ENCODE data around the gene AQP6.

Gene AQP6

GRCh38 chr12:49957570-49957967 lies 15.2 kb upstream of the AQP6 start:
- DNase-seq = no peak

GRCh38 chr12:49959685-49960473 lies 12.9 kb upstream of the AQP6 start:
- no peak for DNase-seq

- no peak for DNase-seq
These were observed 12.2 kb upstream of the AQP6 start for GRCh38 chr12:49960474-49961110.

GRCh38 chr12:49961111-49961922 lies 11.4 kb upstream of the AQP6 start, which contains the start of gene AQP5:
TSS of gene AQP5 (plus strand) at chr12:49961872. CDS start at chr12:49962018, 146 bp downstream.
- DNase-seq = no peak

- no peak for DNase-seq
These were observed 10.6 kb upstream of the AQP6 start for GRCh38 chr12:49961993-49962764.

- no peak for DNase-seq
These were observed 9.6 kb upstream of the AQP6 start for GRCh38 chr12:49962861-49963765.

GRCh38 chr12:49963976-49964815 lies 8.6 kb upstream of the AQP6 start:
- no peak for DNase-seq

GRCh38 chr12:49964849-49965624 lies 7.7 kb upstream of the AQP6 start:
- DNase-seq = no peak

- DNase-seq = no peak
These were observed 6.9 kb upstream of the AQP6 start for GRCh38 chr12:49965836-49966235.

- DNase-seq = no peak
These were observed 6.2 kb upstream of the AQP6 start for GRCh38 chr12:49966511-49967041.

GRCh38 chr12:49967042-49967776 lies 5.5 kb upstream of the AQP6 start:
- peak; percentile 97 for DNase-seq

GRCh38 chr12:49967777-49968250 lies 4.9 kb upstream of the AQP6 start:
- no peak for DNase-seq

- no peak for DNase-seq
These were observed 4.3 kb upstream of the AQP6 start for GRCh38 chr12:49968471-49968870.

GRCh38 chr12:49969027-49969426 lies 3.7 kb upstream of the AQP6 start:
- no peak for DNase-seq

GRCh38 chr12:49969651-49970429 lies 2.9 kb upstream of the AQP6 start:
- DNase-seq = no peak

- no peak for DNase-seq
These were observed 2.1 kb upstream of the AQP6 start for GRCh38 chr12:49970658-49971057.

- DNase-seq = no peak
These were observed 1.6 kb upstream of the AQP6 start for GRCh38 chr12:49971141-49971540.

GRCh38 chr12:49972129-49972528 lies 618 bp upstream of the AQP6 start:
- no peak for DNase-seq
